ENCODE data around the gene ZDHHC5.
"Not testable (repeated sequence)": the region's sequence is repeated elsewhere in the genome, so short reads cannot be mapped to it uniquely, and the experiment has no call there.

Gene ZDHHC5

GRCh38 chr11:57675176-57675941, 7.4 kb downstream of the ZDHHC5 start:
- no peak for DNase-seq

GRCh38 chr11:57679396-57679795, 11.5 kb downstream of the ZDHHC5 start:
- DNase-seq = no peak

GRCh38 chr11:57680552-57680874, 12.6 kb downstream of the ZDHHC5 start:
- peak in 1 of 5 donors; percentile 23 for DNase-seq

DNA sequence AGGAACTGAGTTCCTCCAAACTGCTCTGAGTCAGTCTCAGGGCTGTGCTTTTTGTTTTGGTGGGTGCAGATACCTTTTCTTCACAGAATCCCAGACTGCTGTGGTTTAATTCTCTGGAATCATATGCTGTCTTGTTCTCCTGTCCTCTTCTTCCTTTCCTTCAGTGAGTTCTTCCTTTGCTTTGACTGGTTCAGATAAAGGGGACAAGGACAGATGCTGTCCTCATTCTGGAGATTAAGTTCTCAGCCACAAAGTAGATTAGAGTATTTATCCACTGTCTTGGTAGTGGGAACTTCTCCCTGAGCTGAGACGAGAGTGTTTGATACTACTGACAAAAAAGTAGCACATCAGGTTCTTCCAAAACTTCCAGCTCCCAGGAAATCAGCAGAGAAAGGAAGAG, 13.3 kb downstream of the ZDHHC5 start:
- no peak for DNase-seq

DNA sequence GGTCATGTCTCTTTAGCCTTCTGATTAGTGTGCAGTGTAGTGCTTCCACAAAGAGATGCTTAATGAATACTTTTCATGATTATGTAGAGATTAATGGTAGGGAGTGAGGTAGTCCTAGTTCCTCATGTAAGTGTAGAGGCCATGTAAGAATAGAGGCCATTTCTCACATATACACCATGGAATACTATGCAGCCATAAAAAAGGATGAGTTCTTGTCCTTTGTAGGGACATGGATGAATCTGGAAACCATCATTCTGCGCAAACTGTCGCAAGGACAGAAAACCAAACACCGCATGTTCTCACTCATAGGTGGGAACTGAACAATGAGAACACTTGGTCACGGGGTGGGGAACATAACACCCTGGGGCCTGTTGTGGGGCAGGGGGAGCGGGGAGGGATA, 22.6 kb downstream of the ZDHHC5 start:
- not testable (repeated sequence) for DNase-seq

DNA sequence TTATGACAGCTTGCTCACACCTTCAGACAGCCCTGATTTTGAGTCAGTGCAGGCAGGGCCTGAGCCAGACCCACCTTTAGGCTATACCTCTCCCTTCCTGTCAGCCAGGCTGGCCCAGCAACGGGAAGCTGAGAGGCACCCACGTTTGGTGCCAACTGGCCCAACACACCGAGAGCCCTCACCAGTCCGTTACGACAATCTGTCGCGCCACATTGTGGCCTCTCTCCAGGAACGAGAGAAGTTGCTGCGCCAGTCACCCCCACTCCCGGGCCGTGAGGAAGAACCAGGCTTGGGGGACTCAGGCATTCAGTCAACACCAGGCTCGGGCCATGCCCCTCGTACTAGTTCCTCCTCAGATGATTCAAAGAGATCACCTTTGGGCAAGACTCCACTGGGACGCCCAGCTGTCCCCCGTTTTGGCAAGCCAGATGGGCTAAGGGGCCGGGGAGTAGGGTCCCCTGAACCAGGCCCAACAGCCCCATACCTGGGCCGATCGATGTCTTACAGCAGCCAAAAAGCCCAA, 31.0 kb downstream of the ZDHHC5 start:
- DNase-seq = no peak

GRCh38 chr11:57699813-57700212, 31.9 kb downstream of the ZDHHC5 start:
- DNase-seq = no peak

- DNase-seq = no peak
These were observed 32.5 kb downstream of the ZDHHC5 start for GRCh38 chr11:57700425-57700824.

- no peak for DNase-seq
These were observed 35.4 kb downstream of the ZDHHC5 start for GRCh38 chr11:57703341-57703740.

DNA sequence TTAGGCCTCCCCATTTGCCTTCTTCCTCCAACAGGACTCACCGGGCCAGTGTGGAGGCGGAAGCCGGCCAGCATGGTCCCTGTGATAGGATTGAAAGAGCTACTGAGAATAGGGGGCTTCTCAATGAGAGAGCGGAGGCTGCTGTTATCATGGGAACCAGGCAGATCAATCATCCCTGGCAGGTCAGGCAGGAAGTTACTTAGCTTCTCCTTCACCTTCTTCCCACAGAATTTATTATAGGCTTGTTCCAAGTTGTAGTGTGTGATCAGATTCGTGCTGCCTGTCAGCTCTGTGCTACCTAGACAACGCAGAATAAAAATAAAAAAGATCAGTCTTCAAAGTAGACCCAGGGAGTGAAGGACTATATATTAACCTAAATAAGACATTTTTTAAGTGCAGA, 37.0 kb downstream of the ZDHHC5 start:
- DNase-seq = no peak

GRCh38 chr11:57705432-57705831, 37.5 kb downstream of the ZDHHC5 start:
- not testable (repeated sequence) for DNase-seq

- DNase-seq = peak in 1 of 5 donors; percentile 44
These were observed 42.0 kb downstream of the ZDHHC5 start for GRCh38 chr11:57709802-57710367.

GRCh38 chr11:57711414-57712255, 43.7 kb downstream of the ZDHHC5 start, which contains the start of gene MED19:
MED19 (minus strand) TSS chr11:57712215; CDS start chr11:57712179, 36 bp downstream.
- DNase-seq = peak; percentile 62 to 84 (median 75)

DNA sequence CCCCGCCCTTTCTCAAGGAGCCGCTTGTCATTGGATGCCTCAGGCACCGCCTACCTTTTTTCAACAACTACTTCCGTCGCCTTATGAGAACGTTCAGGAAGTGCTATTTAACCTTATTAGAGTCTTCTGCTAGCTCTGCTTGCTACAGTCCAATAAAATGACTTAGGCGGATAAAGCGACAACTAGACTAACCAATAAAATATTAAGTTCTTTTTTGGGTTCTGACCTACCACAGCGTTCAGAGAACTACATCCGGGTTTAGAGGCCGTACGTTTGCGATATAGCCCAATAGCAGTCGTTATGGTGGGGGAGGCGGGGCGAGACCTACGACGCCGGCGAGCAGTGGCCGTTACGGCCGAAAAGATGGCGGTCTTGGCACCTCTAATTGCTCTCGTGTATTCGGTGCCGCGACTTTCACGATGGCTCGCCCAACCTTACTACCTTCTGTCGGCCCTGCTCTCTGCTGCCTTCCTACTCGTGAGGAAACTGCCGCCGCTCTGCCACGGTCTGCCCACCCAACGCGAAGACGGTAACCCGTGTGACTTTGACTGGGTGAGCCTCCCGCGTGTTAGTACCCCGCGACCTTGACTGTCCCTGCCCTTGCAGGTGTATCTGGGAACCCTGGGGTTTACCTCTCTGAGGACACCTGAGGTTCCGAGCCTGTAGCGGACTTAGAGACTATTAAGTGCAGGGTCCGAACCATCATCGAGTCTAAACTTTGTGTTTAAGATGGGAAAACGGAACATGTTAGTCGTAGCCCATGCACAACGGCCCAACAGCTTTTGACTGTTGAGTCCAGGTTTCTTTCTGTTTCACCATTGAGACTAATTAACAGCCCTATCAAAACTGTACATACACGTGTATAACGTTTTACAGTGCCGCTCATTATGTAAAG, 44.6 kb downstream of the ZDHHC5 start, which contains the start of gene TMX2:
Gene TMX2, plus strand, starts transcription at position 338 of the 895 bp plus-strand sequence. Its CDS starts 26 bp downstream, at position 364.
- peak; percentile 78 to 98 (median 85) for DNase-seq

DNA sequence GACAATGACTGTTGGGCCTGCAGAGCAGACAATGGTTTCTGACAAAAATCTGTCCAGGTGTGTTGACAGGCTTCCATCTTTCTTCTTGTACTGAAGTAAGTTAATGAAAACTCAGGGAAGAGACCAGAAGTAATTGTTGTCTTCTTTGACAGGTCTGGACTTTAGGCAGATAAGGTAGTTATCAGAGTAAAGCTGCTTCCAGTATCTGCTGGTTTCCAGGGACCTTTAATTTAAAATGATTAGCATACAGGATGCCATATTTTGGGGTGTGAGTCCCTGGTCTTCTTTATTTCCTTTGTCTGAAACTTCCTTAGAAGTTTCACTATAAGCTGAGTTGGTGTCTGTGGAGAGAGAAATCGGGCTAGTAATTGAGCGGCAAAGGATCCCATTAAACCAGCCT, 45.9 kb downstream of the ZDHHC5 start:
- no peak for DNase-seq

GRCh38 chr11:57716726-57717125, 48.8 kb downstream of the ZDHHC5 start:
- DNase-seq = not testable (repeated sequence)

GRCh38 chr11:57727185-57727584, 59.3 kb downstream of the ZDHHC5 start:
- no peak for DNase-seq

DNA sequence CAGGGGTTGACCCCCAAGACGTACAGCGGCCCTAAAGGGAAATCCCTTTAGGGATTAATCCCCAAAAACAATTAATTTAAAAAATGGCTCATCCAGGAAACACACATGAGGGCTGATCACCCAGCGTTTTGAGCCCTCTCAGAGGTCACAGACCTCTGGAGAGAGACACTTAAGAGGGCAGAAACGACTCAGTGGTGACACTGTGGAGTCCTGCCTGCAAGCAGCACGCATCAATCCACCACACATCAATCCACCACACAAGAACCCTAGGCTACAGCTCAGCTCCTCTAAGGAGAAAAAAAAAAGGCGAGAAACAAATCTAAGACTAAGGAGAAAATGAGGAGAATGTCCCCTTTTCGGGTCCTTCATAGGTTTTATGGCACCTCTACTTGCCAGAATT, 60.9 kb downstream of the ZDHHC5 start:
- no peak for DNase-seq

- DNase-seq = no peak
These were observed 61.6 kb downstream of the ZDHHC5 start for GRCh38 chr11:57729479-57729878.

- no peak for DNase-seq
These were observed 64.7 kb downstream of the ZDHHC5 start for GRCh38 chr11:57732661-57733060.

GRCh38 chr11:57735619-57736298, 67.8 kb downstream of the ZDHHC5 start:
- no peak for DNase-seq

Data from T-helper 1 cell (primary cell).